ENCODE results near the gene PRXL2B.

DNA sequence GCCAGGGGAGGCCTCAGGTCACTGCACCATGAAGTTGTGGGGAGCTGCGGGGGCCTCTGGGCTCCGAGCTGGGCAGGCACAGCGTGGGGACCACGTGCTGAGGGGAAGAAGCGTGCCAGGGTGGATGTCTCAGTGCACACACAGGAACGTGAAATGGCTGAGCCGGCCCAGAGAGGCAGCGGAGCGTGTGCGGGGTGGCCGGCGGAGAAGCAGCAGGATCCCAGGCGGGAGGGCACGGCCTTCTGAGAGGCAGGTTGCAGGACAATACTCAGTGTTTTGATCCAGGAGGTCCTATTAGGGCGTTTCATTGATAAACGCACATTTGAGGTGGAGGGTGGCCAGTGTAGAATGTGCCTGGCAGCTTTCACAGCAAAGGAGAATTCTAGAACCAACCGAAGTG is 17.5 kb upstream of the PRXL2B start:
- TF ChIP-seq, protein P1, sequence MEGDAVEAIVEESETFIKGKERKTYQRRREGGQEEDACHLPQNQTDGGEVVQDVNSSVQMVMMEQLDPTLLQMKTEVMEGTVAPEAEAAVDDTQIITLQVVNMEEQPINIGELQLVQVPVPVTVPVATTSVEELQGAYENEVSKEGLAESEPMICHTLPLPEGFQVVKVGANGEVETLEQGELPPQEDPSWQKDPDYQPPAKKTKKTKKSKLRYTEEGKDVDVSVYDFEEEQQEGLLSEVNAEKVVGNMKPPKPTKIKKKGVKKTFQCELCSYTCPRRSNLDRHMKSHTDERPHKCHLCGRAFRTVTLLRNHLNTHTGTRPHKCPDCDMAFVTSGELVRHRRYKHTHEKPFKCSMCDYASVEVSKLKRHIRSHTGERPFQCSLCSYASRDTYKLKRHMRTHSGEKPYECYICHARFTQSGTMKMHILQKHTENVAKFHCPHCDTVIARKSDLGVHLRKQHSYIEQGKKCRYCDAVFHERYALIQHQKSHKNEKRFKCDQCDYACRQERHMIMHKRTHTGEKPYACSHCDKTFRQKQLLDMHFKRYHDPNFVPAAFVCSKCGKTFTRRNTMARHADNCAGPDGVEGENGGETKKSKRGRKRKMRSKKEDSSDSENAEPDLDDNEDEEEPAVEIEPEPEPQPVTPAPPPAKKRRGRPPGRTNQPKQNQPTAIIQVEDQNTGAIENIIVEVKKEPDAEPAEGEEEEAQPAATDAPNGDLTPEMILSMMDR (IDR thresholded peaks at IDR 0.05; ENCODE audit: low read depth, low read length) = no peak
- TF ChIP-seq POLR2A (IDR thresholded peaks at IDR 0.05; ENCODE audit: extremely low read depth, insufficient read length) = no peak
- TF ChIP-seq, protein P2, sequence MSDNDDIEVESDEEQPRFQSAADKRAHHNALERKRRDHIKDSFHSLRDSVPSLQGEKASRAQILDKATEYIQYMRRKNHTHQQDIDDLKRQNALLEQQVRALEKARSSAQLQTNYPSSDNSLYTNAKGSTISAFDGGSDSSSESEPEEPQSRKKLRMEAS (IDR thresholded peaks at IDR 0.05; ENCODE audit: low read depth, low read length) = no peak
- TF ChIP-seq MYC (IDR thresholded peaks at IDR 0.05; ENCODE audit: low read depth, low read length) = no peak
